GM12878 (cell line): ENCODE results near the gene DNAJC17. TPM values are rescaled to one million over a fixed set of nuclear protein-coding genes. Genes with fewer than 3 reads are reported as not detected.
A peak's percentile ranks its signal among the peaks of the same experiment; 100 is the strongest.

Experiments
- ATF7 ChIP-seq: fragments of 450-650 bp; IDR thresholded peaks from 2 replicates; pipeline ENCODE4 v1.6.1; 2016; ENCODE audit warnings: low read depth, mild to moderate bottlenecking
- CHD2 ChIP-seq: IDR thresholded peaks from 2 replicates; pipeline ENCODE4 v1.6.1; 2011; ENCODE audit warnings: low read depth, low read length, improper control_type of control experiment, borderline replicate concordance
- EED ChIP-seq: sonication (generic); IDR thresholded peaks from 2 replicates; pipeline ENCODE4 v1.6.1; 2016; ENCODE audit warnings: antibody characterized with exemption, low read depth
- ESRRA ChIP-seq: IDR thresholded peaks from 2 replicates; pipeline ENCODE4 v1.6.1; 2012; ENCODE audit warnings: mild to moderate bottlenecking, low read length, improper control_type of control experiment
- GABPA ChIP-seq: IDR thresholded peaks from 2 replicates; pipeline ENCODE4 v1.6.1; 2014; ENCODE audit warnings: antibody characterized with exemption, low read depth, mild to moderate bottlenecking, inconsistent platforms
- HCFC1 ChIP-seq: fragments of 150-350 bp; IDR thresholded peaks from 2 replicates; pipeline ENCODE4 v1.6.1; 2014; ENCODE audit warnings: low read length
- HDAC6 ChIP-seq: fragments of 200-600 bp; sonication (generic); IDR thresholded peaks from one replicate; pipeline ENCODE4 v1.8.0; 2017; ENCODE audit warnings: antibody characterized with exemption; ENCODE audit not compliant: unreplicated experiment
- JUND ChIP-seq: IDR thresholded peaks from 2 replicates; pipeline ENCODE4 v1.6.1; 2012; ENCODE audit warnings: low read depth, mild to moderate bottlenecking, low read length, improper control_type of control experiment, moderate library complexity
- MYB ChIP-seq: fragments of 150-350 bp; IDR thresholded peaks from 2 replicates; pipeline ENCODE4 v1.6.1; 2014; ENCODE audit warnings: mild to moderate bottlenecking, low read depth, low read length, borderline replicate concordance
- NFXL1 ChIP-seq: fragments of 450-650 bp; IDR thresholded peaks from 2 replicates; pipeline ENCODE4 v1.6.1; 2017; ENCODE audit warnings: antibody characterized with exemption, mild to moderate bottlenecking, borderline replicate concordance
- POLR2A ChIP-seq: IDR thresholded peaks from 2 replicates; pipeline ENCODE4 v1.6.1; 2011; ENCODE audit warnings: low read depth, mild to moderate bottlenecking, low read length
- POLR2AphosphoS5 ChIP-seq: IDR thresholded peaks from 2 replicates; pipeline ENCODE4 v1.6.1; 2011; ENCODE audit warnings: mild to moderate bottlenecking, low read length, inconsistent platforms
- RELA ChIP-seq: fragments of 450-650 bp; IDR thresholded peaks from 2 replicates; pipeline ENCODE4 v1.8.0; 2014; ENCODE audit warnings: borderline replicate concordance; ENCODE audit not compliant: partially characterized antibody
- SIN3A ChIP-seq: IDR thresholded peaks from 2 replicates; pipeline ENCODE4 v1.6.1; 2012; ENCODE audit warnings: low read depth, low read length, improper control_type of control experiment
- SREBF2 ChIP-seq: IDR thresholded peaks from 2 replicates; pipeline ENCODE4 v1.6.1; 2012; ENCODE audit warnings: mild to moderate bottlenecking, low read length
- TBL1XR1 ChIP-seq: IDR thresholded peaks from 2 replicates; pipeline ENCODE4 v1.6.1; 2012; ENCODE audit warnings: low read depth, low read length, improper control_type of control experiment
- TCF12 ChIP-seq: IDR thresholded peaks from 2 replicates; pipeline ENCODE4 v1.6.1; 2011; ENCODE audit warnings: low read depth, mild to moderate bottlenecking, low read length
- polyA plus RNA-seq, 11 experiments: library from polyadenylated mRNA; depleted of rRNA in 4 of 11; unstranded in 6 of 11; stranded (reverse) in 5 of 11; fragments of >200 nt; fragmentation: Nextera tagmentation in 4 of 11; fragmentation: Illumina TruSeq in 1 of 11; extraction: Ambion mirVana in 4 of 11; extraction: Trizol in 1 of 11; gene quantifications; 1 replicate in 1 of 11; 2 replicates in 10 of 11; pipeline versions ENCODE4 v1.2.1 to v1.2.3, GENCODE V29; 2011 to 2016; ENCODE audit warnings: inconsistent platforms in 2 of 11, missing spikeins in 2 of 11, low read depth in 1 of 11
- total RNA-seq, 4 experiments: library from RNA; depleted of rRNA in 3 of 4; stranded (reverse); fragments of >200 nt in 3 of 4; fragmentation: Illumina TruSeq in 1 of 4; extraction: Trizol in 1 of 4; gene quantifications; 2 replicates each; pipeline versions ENCODE4 v1.2.1 to v1.2.3, GENCODE V29; 2013 to 2021
- TF ChIP-seq, protein P1 (sequence below), 3 experiments: IDR thresholded peaks in 2 of 3; conservative IDR thresholded peaks in 1 of 3; 2 replicates each; pipeline ENCODE4 v1.5.1; 2011; ENCODE audit warnings: low read depth in 3 of 3, low read length in 3 of 3, mild to moderate bottlenecking in 3 of 3, control low read depth in 2 of 3, moderate library complexity in 2 of 3, inconsistent platforms in 1 of 3, mixed read lengths in 1 of 3; ENCODE audit not compliant: control insufficient read depth in 2 of 3, insufficient read depth in 1 of 3; ENCODE audit errors: extremely low read depth in 1 of 3
- TF ChIP-seq, protein P2 (sequence below): IDR thresholded peaks from 2 replicates; pipeline ENCODE4 v1.6.1; 2011; ENCODE audit warnings: low read depth, low read length, improper control_type of control experiment, borderline replicate concordance
- TF ChIP-seq, protein P3 (sequence below): IDR thresholded peaks from 2 replicates; pipeline ENCODE4 v1.6.1; 2011; ENCODE audit warnings: borderline replicate concordance, low read depth, mild to moderate bottlenecking, moderate library complexity, mixed read lengths, low read length; ENCODE audit not compliant: insufficient read depth; ENCODE audit errors: extremely low read length
- TF ChIP-seq, protein P4 (sequence below): fragments of 450-650 bp; IDR thresholded peaks from 2 replicates; pipeline ENCODE4 v1.6.1; 2018; ENCODE audit warnings: mild to moderate bottlenecking, low read depth, moderate library complexity; ENCODE audit not compliant: partially characterized antibody

The DNAJC17 gene
- total and polyA plus RNA-seq, 10 of the 15 experiments (the other 5 are each of a cell fraction or from before 2014, with no cell fraction given) = 6.1 to 62.8 (median 45.4) TPM

DNA sequence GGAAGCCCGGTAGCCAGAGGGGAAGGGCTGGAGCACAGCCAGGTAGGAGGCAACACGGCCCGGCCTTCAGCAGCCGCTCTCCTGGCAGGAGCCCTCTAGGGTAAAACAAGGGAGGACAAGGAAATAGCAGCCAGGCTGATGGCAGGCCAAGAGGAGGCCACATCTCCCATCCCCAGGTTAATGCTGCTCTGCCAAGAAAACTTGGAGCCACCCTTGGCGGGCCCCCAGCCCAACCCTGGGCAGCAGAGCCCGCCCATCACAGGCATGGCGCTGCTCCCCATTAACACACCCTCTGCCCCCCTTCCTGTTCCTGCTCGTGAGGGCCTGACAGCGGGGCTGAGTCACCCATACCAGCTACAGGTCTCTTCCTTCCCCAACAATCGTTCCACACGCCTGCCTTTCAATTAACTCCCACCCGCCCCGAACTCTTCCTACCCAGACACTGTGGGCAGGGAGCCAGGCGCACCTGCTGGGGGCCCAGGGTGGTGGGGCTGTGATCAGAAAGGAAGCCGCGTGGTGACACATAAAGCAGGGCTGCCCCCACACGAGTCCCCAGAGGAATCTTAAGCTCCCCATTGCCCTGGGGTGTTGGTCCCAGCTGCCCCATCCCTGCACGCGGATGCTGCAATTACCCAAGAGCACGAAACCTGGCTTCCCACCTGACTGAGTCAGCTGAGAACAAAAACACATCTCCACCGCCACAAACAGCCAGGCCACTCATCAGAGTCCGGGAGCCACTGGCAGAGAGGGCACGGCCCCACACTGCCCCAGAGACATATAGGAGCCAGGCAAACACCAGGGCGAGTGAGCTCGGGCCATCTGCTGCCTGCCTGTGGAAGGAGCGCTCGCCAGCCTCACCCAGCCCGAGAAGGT lies 37.8 kb downstream of the DNAJC17 start, which contains the start of gene C15orf62 (continued):
- TF ChIP-seq HDAC6 = no peak
- TF ChIP-seq, protein P1, sequence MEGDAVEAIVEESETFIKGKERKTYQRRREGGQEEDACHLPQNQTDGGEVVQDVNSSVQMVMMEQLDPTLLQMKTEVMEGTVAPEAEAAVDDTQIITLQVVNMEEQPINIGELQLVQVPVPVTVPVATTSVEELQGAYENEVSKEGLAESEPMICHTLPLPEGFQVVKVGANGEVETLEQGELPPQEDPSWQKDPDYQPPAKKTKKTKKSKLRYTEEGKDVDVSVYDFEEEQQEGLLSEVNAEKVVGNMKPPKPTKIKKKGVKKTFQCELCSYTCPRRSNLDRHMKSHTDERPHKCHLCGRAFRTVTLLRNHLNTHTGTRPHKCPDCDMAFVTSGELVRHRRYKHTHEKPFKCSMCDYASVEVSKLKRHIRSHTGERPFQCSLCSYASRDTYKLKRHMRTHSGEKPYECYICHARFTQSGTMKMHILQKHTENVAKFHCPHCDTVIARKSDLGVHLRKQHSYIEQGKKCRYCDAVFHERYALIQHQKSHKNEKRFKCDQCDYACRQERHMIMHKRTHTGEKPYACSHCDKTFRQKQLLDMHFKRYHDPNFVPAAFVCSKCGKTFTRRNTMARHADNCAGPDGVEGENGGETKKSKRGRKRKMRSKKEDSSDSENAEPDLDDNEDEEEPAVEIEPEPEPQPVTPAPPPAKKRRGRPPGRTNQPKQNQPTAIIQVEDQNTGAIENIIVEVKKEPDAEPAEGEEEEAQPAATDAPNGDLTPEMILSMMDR (IDR thresholded peaks at IDR 0.05 in 2 of 3, conservative IDR thresholded peaks at IDR 0.05 in 1 of 3; ENCODE audit: control insufficient read depth in 2 of 3, extremely low read depth in 1 of 3, insufficient read depth in 1 of 3, low read depth in 3 of 3, low read length in 3 of 3) = no peak
- no peak; the same call in 1 of the 2 replicates for TF ChIP-seq POLR2A
- peak; percentile 56; the same call in 1 of the 2 replicates for TF ChIP-seq TCF12
- TF ChIP-seq HCFC1 = no peak
- TF ChIP-seq GABPA = no peak
- no peak for TF ChIP-seq POLR2AphosphoS5
- TF ChIP-seq MYB = no peak
- no peak for TF ChIP-seq ESRRA
- TF ChIP-seq, protein P2, sequence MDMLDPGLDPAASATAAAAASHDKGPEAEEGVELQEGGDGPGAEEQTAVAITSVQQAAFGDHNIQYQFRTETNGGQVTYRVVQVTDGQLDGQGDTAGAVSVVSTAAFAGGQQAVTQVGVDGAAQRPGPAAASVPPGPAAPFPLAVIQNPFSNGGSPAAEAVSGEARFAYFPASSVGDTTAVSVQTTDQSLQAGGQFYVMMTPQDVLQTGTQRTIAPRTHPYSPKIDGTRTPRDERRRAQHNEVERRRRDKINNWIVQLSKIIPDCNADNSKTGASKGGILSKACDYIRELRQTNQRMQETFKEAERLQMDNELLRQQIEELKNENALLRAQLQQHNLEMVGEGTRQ = no peak
- no peak for TF ChIP-seq RELA
- TF ChIP-seq NFXL1 = no peak
- TF ChIP-seq JUND = no peak
- TF ChIP-seq SREBF2 = no peak
- TF ChIP-seq CHD2 = no peak
- TF ChIP-seq, protein P3, sequence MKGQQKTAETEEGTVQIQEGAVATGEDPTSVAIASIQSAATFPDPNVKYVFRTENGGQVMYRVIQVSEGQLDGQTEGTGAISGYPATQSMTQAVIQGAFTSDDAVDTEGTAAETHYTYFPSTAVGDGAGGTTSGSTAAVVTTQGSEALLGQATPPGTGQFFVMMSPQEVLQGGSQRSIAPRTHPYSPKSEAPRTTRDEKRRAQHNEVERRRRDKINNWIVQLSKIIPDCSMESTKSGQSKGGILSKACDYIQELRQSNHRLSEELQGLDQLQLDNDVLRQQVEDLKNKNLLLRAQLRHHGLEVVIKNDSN = no peak
- TF ChIP-seq SIN3A = no peak
- peak; percentile 68 for TF ChIP-seq EED
- TF ChIP-seq TBL1XR1 = no peak
- TF ChIP-seq, protein P4, sequence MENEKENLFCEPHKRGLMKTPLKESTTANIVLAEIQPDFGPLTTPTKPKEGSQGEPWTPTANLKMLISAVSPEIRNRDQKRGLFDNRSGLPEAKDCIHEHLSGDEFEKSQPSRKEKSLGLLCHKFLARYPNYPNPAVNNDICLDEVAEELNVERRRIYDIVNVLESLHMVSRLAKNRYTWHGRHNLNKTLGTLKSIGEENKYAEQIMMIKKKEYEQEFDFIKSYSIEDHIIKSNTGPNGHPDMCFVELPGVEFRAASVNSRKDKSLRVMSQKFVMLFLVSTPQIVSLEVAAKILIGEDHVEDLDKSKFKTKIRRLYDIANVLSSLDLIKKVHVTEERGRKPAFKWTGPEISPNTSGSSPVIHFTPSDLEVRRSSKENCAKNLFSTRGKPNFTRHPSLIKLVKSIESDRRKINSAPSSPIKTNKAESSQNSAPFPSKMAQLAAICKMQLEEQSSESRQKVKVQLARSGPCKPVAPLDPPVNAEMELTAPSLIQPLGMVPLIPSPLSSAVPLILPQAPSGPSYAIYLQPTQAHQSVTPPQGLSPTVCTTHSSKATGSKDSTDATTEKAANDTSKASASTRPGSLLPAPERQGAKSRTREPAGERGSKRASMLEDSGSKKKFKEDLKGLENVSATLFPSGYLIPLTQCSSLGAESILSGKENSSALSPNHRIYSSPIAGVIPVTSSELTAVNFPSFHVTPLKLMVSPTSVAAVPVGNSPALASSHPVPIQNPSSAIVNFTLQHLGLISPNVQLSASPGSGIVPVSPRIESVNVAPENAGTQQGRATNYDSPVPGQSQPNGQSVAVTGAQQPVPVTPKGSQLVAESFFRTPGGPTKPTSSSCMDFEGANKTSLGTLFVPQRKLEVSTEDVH = no peak
- peak; percentile 29; the same call in 1 of the 2 replicates for TF ChIP-seq ATF7
